Regular cardiac myocyte (primary cell): ENCODE data around the gene MSANTD4. TPM values are rescaled to one million over a fixed set of nuclear protein-coding genes. Genes with fewer than 3 reads are reported as not detected.

Source experiments
- total RNA-seq: library from RNA; depleted of rRNA; stranded (reverse); fragments of >200 nt; gene quantifications from 2 replicates; pipeline ENCODE4 v1.2.3, GENCODE V29; 2014

The MSANTD4 gene
- total RNA-seq, result 29.9 and 56.7 TPM in 2 replicates

GRCh38 chr11:106021967-106022794 is at the start of gene MSANTD4:
TSS of gene MSANTD4 (minus strand) at chr11:106022240. CDS start at chr11:106010917, 11,323 bp downstream.

Other genes with a start within 250 kb of the MSANTD4 start
- 1.3 and 6.2 TPM in 2 replicates for gene KBTBD3, start 55.1 kb upstream of the MSANTD4 start, total RNA-seq
- 53.8 and 59.6 TPM in 2 replicates for gene AASDHPPT, start 55.4 kb upstream of the MSANTD4 start, total RNA-seq